Endothelial cell of umbilical vein (primary cell): ENCODE results near the gene SERPINI1. TPM values are rescaled to one million over a fixed set of nuclear protein-coding genes. Genes with fewer than 3 reads are reported as not detected.

ENCODE experiments used
- BruUV-seq: library from RNA; stranded (reverse); fragments of 400-500 nt; replicated peaks from 2 replicates; lab custom pipeline; 2021; lab: Mats Ljungman, UMichigan
- CTCF ChIA-PET: fragments of 300-600, 350-600 bp; sonication (Branson Sonifier 250); formaldehyde crosslinking; loops from one replicate; lab custom pipeline; 2021; ENCODE audit warnings: antibody characterized with exemption, inconsistent platforms; lab: Charles Lee
- POLR2A ChIA-PET: fragments of 300-600, 350-600 bp; sonication (Branson Sonifier 250); formaldehyde crosslinking; loops from one replicate; lab custom pipeline; 2021; ENCODE audit warnings: antibody characterized with exemption, inconsistent platforms; lab: Charles Lee
- DNase-seq: peaks from one replicate; pipeline ENCODE4 v3.0.0-alpha.2; 2011; ENCODE audit warnings: low read depth, low spot score
- FAIRE-seq: peaks from 2 replicates; lab custom pipeline; 2011; peaks lifted over from hg19 to GRCh38; lab: Jason Lieb, UNC
- H2AFZ ChIP-seq: 2 replicates; pipeline ENCODE4 v1.6.0; 2012; ENCODE audit warnings: low read depth, low read length, control low read depth, inconsistent platforms
- H3K27ac ChIP-seq: 2 replicates; pipeline ENCODE4 v1.5.1; 2011; ENCODE audit warnings: low read depth, mild to moderate bottlenecking, control low read depth, low read length, moderate library complexity; ENCODE audit not compliant: insufficient read depth
- H3K27me3 ChIP-seq, 2 experiments: 2 replicates each; pipeline versions ENCODE4 v1.6.0 to v1.6.1; 2011; ENCODE audit warnings: low read length in 2 of 2, mixed read lengths in 1 of 2; ENCODE audit not compliant: control insufficient read depth in 2 of 2, insufficient read depth in 2 of 2
- H3K36me3 ChIP-seq, 2 experiments: 2 replicates in 1 of 2; 3 replicates in 1 of 2; pipeline ENCODE4 v1.5.1; 2011; ENCODE audit warnings: low read length in 2 of 2, mild to moderate bottlenecking in 1 of 2, moderate library complexity in 1 of 2; ENCODE audit not compliant: control insufficient read depth in 2 of 2, insufficient read depth in 2 of 2; ENCODE audit errors: extremely low read depth in 1 of 2
- H3K4me1 ChIP-seq: 3 replicates; pipeline ENCODE4 v1.5.1; 2011; ENCODE audit warnings: mild to moderate bottlenecking, low read length; ENCODE audit not compliant: control insufficient read depth, insufficient read depth; ENCODE audit errors: extremely low read depth
- H3K4me2 ChIP-seq: 2 replicates; pipeline ENCODE4 v1.6.1; 2011; ENCODE audit warnings: low read length, control low read depth, mixed read lengths; ENCODE audit not compliant: insufficient read depth
- H3K4me3 ChIP-seq, 3 experiments: fragments of 200-600 bp in 1 of 3; sonication (generic), shearing (Covaris generic) in 1 of 3; replicated peaks in 1 of 3; 2 replicates each; pipeline ENCODE4 v1.5.1; 2011 to 2016; ENCODE audit warnings: control low read depth in 3 of 3, low read length in 3 of 3, mild to moderate bottlenecking in 2 of 3, inconsistent platforms in 1 of 3, low read depth in 1 of 3, moderate library complexity in 1 of 3; ENCODE audit not compliant: insufficient read depth in 1 of 3
- H3K79me2 ChIP-seq: 2 replicates; pipeline ENCODE4 v1.6.0; 2012; ENCODE audit warnings: low read length, inconsistent platforms; ENCODE audit not compliant: control insufficient read depth, insufficient read depth
- H3K9ac ChIP-seq: replicated peaks from 2 replicates; pipeline ENCODE3; 2011; ENCODE audit warnings: low read length, control low read depth; ENCODE audit not compliant: insufficient read depth; ENCODE audit errors: extremely low read depth
- H3K9me1 ChIP-seq: replicated peaks from 3 replicates; pipeline ENCODE4 v1.6.0; 2011; ENCODE audit warnings: mild to moderate bottlenecking, low read length; ENCODE audit not compliant: control insufficient read depth, insufficient read depth; ENCODE audit errors: extremely low read depth
- H3K9me3 ChIP-seq: replicated peaks from 2 replicates; pipeline ENCODE4 v1.5.1; 2012; ENCODE audit warnings: low read length, inconsistent platforms; ENCODE audit not compliant: control insufficient read depth, insufficient read depth
- H4K20me1 ChIP-seq: replicated peaks from 2 replicates; pipeline ENCODE3; 2011; ENCODE audit warnings: mild to moderate bottlenecking, low read length; ENCODE audit not compliant: control insufficient read depth, insufficient read depth; ENCODE audit errors: extremely low read depth
- EZH2 ChIP-seq: IDR thresholded peaks from 2 replicates; pipeline ENCODE4 v1.6.1; 2012; ENCODE audit warnings: borderline replicate concordance, low read depth, mild to moderate bottlenecking, moderate library complexity, low read length, inconsistent platforms; ENCODE audit not compliant: severe bottlenecking
- FOS ChIP-seq: IDR thresholded peaks from 2 replicates; pipeline ENCODE4 v1.6.1; 2011; ENCODE audit warnings: mild to moderate bottlenecking, low read length, moderate library complexity, borderline replicate concordance; ENCODE audit not compliant: insufficient read depth
- GATA2 ChIP-seq: IDR thresholded peaks from 2 replicates; pipeline ENCODE4 v1.7.0; 2011; ENCODE audit warnings: low read depth, mild to moderate bottlenecking, moderate library complexity, mixed read lengths, low read length; ENCODE audit not compliant: insufficient read length, insufficient read depth
- JUN ChIP-seq: IDR thresholded peaks from 2 replicates; pipeline ENCODE4 v1.6.1; 2011; ENCODE audit warnings: borderline replicate concordance, low read depth; ENCODE audit not compliant: insufficient read length, insufficient read depth
- MYC ChIP-seq: IDR thresholded peaks from one replicate; pipeline ENCODE4 v1.6.1; 2011; ENCODE audit warnings: mild to moderate bottlenecking, low read depth, low read length
- POLR2A ChIP-seq: IDR thresholded peaks from 2 replicates; pipeline ENCODE4 v1.6.1; 2012; ENCODE audit warnings: low read depth, mild to moderate bottlenecking, control low read depth, low read length
- POLR2AphosphoS5 ChIP-seq: IDR thresholded peaks from 2 replicates; pipeline ENCODE4 v1.6.1; 2012; ENCODE audit warnings: low read depth, mild to moderate bottlenecking, control low read depth, low read length, moderate library complexity; ENCODE audit not compliant: insufficient read depth
- dilution Hi-C: fragments of 300-500 bp; cut with MboI; formaldehyde crosslinking; loops from one replicate; pipeline ENCODE4 v1.15.0; 2019; ENCODE audit warnings: low sequenced_read_pairs; ENCODE audit not compliant: extremely low pct_ligation_motif_present
- intact Hi-C: fragments of 100-400 bp; cut with micrococcal nuclease; formaldehyde crosslinking; loops from one replicate; pipeline ENCODE4 v1.10.0; 2022
- polyA plus RNA-seq, 4 experiments: library from polyadenylated mRNA; depleted of rRNA in 3 of 4; stranded (reverse) in 3 of 4; unstranded in 1 of 4; fragments of >200 nt; gene quantifications; 2 replicates each; pipeline versions ENCODE4 v1.2.1 to v1.2.3, GENCODE V29; 2011 to 2012; ENCODE audit warnings: missing spikeins in 1 of 4
- total RNA-seq: library from RNA; stranded (reverse); gene quantifications from 2 replicates; pipeline ENCODE4 v1.2.3, GENCODE V29; 2021
- TF ChIP-seq, protein P1 (sequence below): IDR thresholded peaks from 2 replicates; pipeline ENCODE4 v1.6.1; 2011; ENCODE audit not compliant: insufficient read depth, insufficient read length
- TF ChIP-seq, protein P2 (sequence below), 2 donors: IDR thresholded peaks; 1 replicate in 1 of 2; 2 replicates in 1 of 2; pipeline ENCODE4 v1.5.1; 2011; ENCODE audit warnings: low read length in 2 of 2, mild to moderate bottlenecking in 2 of 2, moderate library complexity in 2 of 2, control low read depth in 1 of 2, inconsistent platforms in 1 of 2, low read depth in 1 of 2; ENCODE audit not compliant: insufficient read depth in 1 of 2; ENCODE audit errors: extremely low read depth in 1 of 2

SERPINI1 gene
- total and polyA plus RNA-seq, 2 donors (not counting 3 experiments of a cell fraction or from before 2014, with no cell fraction given), result 0.22 to 0.28 TPM

DNA sequence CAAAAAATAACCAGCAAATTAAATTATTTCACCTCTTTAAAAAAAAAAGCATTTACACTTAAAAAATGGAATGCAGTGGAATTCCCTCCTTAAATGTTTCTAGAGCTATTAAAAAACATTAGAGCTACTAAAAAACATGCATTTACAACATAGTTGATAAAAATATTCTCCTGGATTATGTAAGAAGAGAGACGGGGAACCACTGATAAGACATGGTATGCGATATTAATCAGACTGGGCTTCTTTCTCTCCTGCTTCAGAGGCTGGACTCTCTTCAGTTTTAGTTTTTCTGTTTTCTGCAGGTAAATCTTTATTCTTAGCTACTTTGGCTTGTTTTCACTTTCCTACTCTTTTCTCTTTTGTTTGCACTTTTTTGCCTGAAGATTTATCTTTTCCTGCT is 41.4 kb upstream of the SERPINI1 start:
- POLR2A ChIA-PET, result no interaction called here
- Histone ChIP-seq H3K9me1 (no peaks in the 10 kb centered on the region), H3K36me3 (peaks cover 2 to 4% of the 10 kb centered on the region in 2 experiments), H4K20me1 (no peaks in the 10 kb centered on the region), H3K9me3 (no peaks in the 10 kb centered on the region), H3K27me3 (no peaks in the 10 kb centered on the region), H3K4me3 (no peak overlapping the region), H3K27ac (no peak overlapping the region), H2AFZ (no peak overlapping the region), H3K4me2 (no peak overlapping the region), H3K9ac (no peak overlapping the region), H3K79me2 (no peaks in the 10 kb centered on the region), H3K4me1 (no peaks in the 10 kb centered on the region)
- CTCF ChIA-PET, result interaction anchor here (1.3 to 2.2 kb wide), 2 partner anchors 9 to 10 kb away, joined by 6 to 15 read pairs; no protein-coding TSS in a partner anchor
- intact Hi-C loops (no loop called here), dilution Hi-C loops (no loop called here)
- BruUV-seq, result no TSS peak
- DNase-seq (no peak), FAIRE-seq (no peak)
- TF ChIP-seq POLR2A, result no peak
- TF ChIP-seq GATA2, result no peak
- TF ChIP-seq, protein P1, sequence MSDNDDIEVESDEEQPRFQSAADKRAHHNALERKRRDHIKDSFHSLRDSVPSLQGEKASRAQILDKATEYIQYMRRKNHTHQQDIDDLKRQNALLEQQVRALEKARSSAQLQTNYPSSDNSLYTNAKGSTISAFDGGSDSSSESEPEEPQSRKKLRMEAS, result no peak
- no peak for TF ChIP-seq FOS
- no peak for TF ChIP-seq EZH2
- no peak for TF ChIP-seq MYC
- TF ChIP-seq, protein P2, sequence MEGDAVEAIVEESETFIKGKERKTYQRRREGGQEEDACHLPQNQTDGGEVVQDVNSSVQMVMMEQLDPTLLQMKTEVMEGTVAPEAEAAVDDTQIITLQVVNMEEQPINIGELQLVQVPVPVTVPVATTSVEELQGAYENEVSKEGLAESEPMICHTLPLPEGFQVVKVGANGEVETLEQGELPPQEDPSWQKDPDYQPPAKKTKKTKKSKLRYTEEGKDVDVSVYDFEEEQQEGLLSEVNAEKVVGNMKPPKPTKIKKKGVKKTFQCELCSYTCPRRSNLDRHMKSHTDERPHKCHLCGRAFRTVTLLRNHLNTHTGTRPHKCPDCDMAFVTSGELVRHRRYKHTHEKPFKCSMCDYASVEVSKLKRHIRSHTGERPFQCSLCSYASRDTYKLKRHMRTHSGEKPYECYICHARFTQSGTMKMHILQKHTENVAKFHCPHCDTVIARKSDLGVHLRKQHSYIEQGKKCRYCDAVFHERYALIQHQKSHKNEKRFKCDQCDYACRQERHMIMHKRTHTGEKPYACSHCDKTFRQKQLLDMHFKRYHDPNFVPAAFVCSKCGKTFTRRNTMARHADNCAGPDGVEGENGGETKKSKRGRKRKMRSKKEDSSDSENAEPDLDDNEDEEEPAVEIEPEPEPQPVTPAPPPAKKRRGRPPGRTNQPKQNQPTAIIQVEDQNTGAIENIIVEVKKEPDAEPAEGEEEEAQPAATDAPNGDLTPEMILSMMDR (IDR thresholded peaks at IDR 0.05; ENCODE audit: extremely low read depth in 1 of 2, insufficient read depth in 1 of 2, low read depth in 1 of 2, low read length in 2 of 2), result no peak
- TF ChIP-seq POLR2AphosphoS5, result no peak
- no peak for TF ChIP-seq JUN
